GM10266 (cell line): ENCODE measurements around the gene RBM20.

Experiments
- DNase-seq: peaks from one replicate; pipeline ENCODE4 v3.0.0; 2012; ENCODE audit errors: extremely low spot score
- CTCF ChIP-seq: IDR thresholded peaks from 2 replicates; pipeline ENCODE4 v1.5.1; 2012; ENCODE audit warnings: mild to moderate bottlenecking, low read depth; ENCODE audit not compliant: control insufficient read depth, insufficient read depth; ENCODE audit errors: missing control alignments

RBM20 gene

GRCh38 chr10:110643653-110644597 lies at the start of gene RBM20:
RBM20 (plus strand) TSS chr10:110644336; CDS start chr10:110644455, 119 bp downstream.
- no peak for TF ChIP-seq CTCF
- peak; percentile 44 for DNase-seq

DNA sequence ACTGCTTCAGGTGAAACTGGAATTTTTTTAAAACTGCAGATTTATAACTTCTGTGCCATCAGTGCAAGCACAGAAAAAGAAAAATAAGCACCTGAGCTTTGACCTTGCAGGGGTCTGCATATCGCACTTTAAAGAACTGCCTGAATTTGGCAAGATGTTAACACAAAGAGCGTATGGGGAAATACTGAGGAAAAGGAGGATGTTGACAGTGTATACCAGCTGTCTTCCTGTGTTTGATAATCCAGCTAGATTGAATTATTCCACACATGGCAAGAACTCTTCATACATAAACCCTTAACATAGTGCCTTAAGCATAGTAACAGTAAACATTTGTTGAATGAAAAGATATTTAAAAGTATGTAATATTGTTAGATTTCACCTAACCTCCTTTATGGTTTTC lies 46.7 kb upstream of the RBM20 start:
- TF ChIP-seq CTCF = no peak
- no peak for DNase-seq

GRCh38 chr10:110600487-110601101 lies 43.5 kb upstream of the RBM20 start:
- TF ChIP-seq CTCF = peak; percentile 43
- no peak for DNase-seq

- TF ChIP-seq CTCF = no peak
- no peak for DNase-seq
These were observed 42.6 kb upstream of the RBM20 start for GRCh38 chr10:110601581-110601980.

- no peak for DNase-seq
- TF ChIP-seq CTCF = no peak
These were observed 36.0 kb upstream of the RBM20 start for GRCh38 chr10:110608087-110608486.

DNA sequence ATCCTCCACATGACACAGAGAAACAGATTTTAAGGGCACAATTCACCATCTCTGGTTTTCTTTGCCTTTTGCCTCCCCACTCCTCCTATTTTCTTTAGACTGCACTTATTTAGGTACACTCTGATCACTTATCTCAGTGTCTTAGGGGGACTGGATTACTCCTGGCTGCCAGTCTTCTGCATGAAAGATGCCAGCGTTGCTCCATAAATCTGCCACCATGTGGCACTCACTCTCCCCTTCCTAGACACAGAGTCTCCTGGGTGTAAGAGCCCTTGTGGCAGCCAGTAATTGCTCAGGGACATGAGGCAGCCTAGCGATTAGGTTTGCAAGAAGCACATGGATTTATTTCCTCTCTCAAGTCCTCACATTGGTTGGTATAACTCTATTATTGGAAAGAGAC lies 34.5 kb upstream of the RBM20 start:
- DNase-seq = no peak

More for the DNA sequence above, 34.5 kb upstream of the RBM20 start:
- TF ChIP-seq CTCF = no peak
